ENCODE measurements around the gene NCAM2. TPM values are rescaled to one million over a fixed set of nuclear protein-coding genes. Genes with fewer than 3 reads are reported as not detected.

NCAM2 gene
- total and polyA plus RNA-seq, 2 donors (not counting 3 experiments of a cell fraction or from before 2014, with no cell fraction given): 0.11 to 0.27 TPM

- no peak overlapping the region for H3K4me3 ChIP-seq (replicated peaks in 1 of 3; ENCODE audit: insufficient read depth in 1 of 3, low read depth in 1 of 3, low read length in 3 of 3)
- dilution Hi-C loops (cut with MboI; ENCODE audit: extremely low pct_ligation_motif_present, low sequenced_read_pairs) (no loop called here), intact Hi-C loops (cut with micrococcal nuclease) (no loop called here)
- H3K27me3 ChIP-seq (ENCODE audit: control insufficient read depth in 2 of 2, insufficient read depth in 2 of 2, low read length in 2 of 2): no peaks in the 10 kb centered on the region
- H3K79me2 ChIP-seq (ENCODE audit: control insufficient read depth, insufficient read depth, low read length): no peaks in the 10 kb centered on the region
- ChIA-PET CTCF (no interaction called here), POLR2A (no interaction called here)
- no peaks in the 10 kb centered on the region for H4K20me1 ChIP-seq (replicated peaks; ENCODE audit: control insufficient read depth, extremely low read depth, insufficient read depth, low read length)
- no peaks in the 10 kb centered on the region for H3K36me3 ChIP-seq (ENCODE audit: control insufficient read depth in 2 of 2, extremely low read depth in 1 of 2, insufficient read depth in 2 of 2, low read length in 2 of 2)
- no TSS peak for BruUV-seq (replicated peaks)
- H3K9me1 ChIP-seq (replicated peaks; ENCODE audit: control insufficient read depth, extremely low read depth, insufficient read depth, low read length): no peaks in the 10 kb centered on the region
- H2AFZ ChIP-seq (ENCODE audit: low read depth, low read length): no peak overlapping the region
- no peak for FAIRE-seq
- no peak overlapping the region for H3K9ac ChIP-seq (replicated peaks; ENCODE audit: extremely low read depth, insufficient read depth, low read length)
- TF ChIP-seq POLR2AphosphoS5 (IDR thresholded peaks at IDR 0.05; ENCODE audit: insufficient read depth, low read depth, low read length) (no peak), JUN (IDR thresholded peaks at IDR 0.05; ENCODE audit: borderline replicate concordance, insufficient read depth, insufficient read length, low read depth) (no peak), MYC (IDR thresholded peaks at IDR 0.05; ENCODE audit: low read depth, low read length) (no peak), CTCF (IDR thresholded peaks at IDR 0.05; ENCODE audit: extremely low read depth in 1 of 2, insufficient read depth in 1 of 2, low read depth in 1 of 2, low read length in 2 of 2) (no peak), EZH2 (IDR thresholded peaks at IDR 0.05; ENCODE audit: borderline replicate concordance, low read depth, low read length, severe bottlenecking) (no peak), GATA2 (IDR thresholded peaks at IDR 0.05; ENCODE audit: insufficient read depth, insufficient read length, low read depth, low read length) (no peak), POLR2A (IDR thresholded peaks at IDR 0.05; ENCODE audit: low read depth, low read length) (no peak), FOS (IDR thresholded peaks at IDR 0.05; ENCODE audit: borderline replicate concordance, insufficient read depth, low read length) (no peak)
- TF ChIP-seq, protein P1, sequence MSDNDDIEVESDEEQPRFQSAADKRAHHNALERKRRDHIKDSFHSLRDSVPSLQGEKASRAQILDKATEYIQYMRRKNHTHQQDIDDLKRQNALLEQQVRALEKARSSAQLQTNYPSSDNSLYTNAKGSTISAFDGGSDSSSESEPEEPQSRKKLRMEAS (IDR thresholded peaks at IDR 0.05; ENCODE audit: insufficient read depth, insufficient read length): no peak
- H3K9me3 ChIP-seq (replicated peaks; ENCODE audit: control insufficient read depth, insufficient read depth, low read length): no peaks in the 10 kb centered on the region
- no peaks in the 10 kb centered on the region for H3K4me1 ChIP-seq (ENCODE audit: control insufficient read depth, extremely low read depth, insufficient read depth, low read length)
- no peak overlapping the region for H3K27ac ChIP-seq (ENCODE audit: insufficient read depth, low read depth, low read length)
- no peak for DNase-seq (ENCODE audit: low read depth, low spot score)
- no peak overlapping the region for H3K4me2 ChIP-seq (ENCODE audit: insufficient read depth, low read length)
Measured at GRCh38 chr21:21151231-21151630, 153.0 kb downstream of the NCAM2 start.
